GM12878 (cell line): ENCODE measurements around the gene HAP1. TPM values are rescaled to one million over a fixed set of nuclear protein-coding genes. Genes with fewer than 3 reads are reported as not detected.
A peak's percentile ranks its signal among the peaks of the same experiment; 100 is the strongest.

Experiments used
- ATAC-seq: fragments of 200-7000 bp; cut with Tn5 transposase; 3 replicates; pipeline ENCODE4 v1.9.1; 2020; ENCODE audit warnings: mild to moderate bottlenecking, moderate library complexity
- BruUV-seq: library from RNA; stranded (reverse); fragments of 400-500 nt; replicated peaks from 2 replicates; lab custom pipeline; 2021; lab: Mats Ljungman, UMichigan
- CTCF ChIA-PET: fragments of 300-600 bp; sonication (Branson Sonifier 250); formaldehyde crosslinking; extraction: SDS; loops from one replicate; lab custom pipeline; 2021; ENCODE audit warnings: inconsistent platforms; lab: Yijun Ruan, JAX
- POLR2A ChIA-PET: fragments of 350-600 bp; formaldehyde crosslinking; extraction: SDS; loops from one replicate; lab custom pipeline; 2021; ENCODE audit warnings: inconsistent platforms; lab: Charles Lee
- RAD21 ChIA-PET: fragments of 300-600 bp; sonication (Branson Sonifier 250); formaldehyde crosslinking; loops from one replicate; lab custom pipeline; 2023; ENCODE audit warnings: antibody characterized with exemption; ENCODE audit not compliant: unreplicated experiment; lab: Charles Lee
- SMC1A ChIA-PET: fragments of 300-600 bp; sonication (Branson Sonifier 250); formaldehyde crosslinking; loops from one replicate; lab custom pipeline; 2023; ENCODE audit not compliant: unreplicated experiment, uncharacterized antibody; lab: Charles Lee
- DNase-seq: peaks from one replicate; pipeline ENCODE4 v3.0.0-alpha.2; 2011; ENCODE audit warnings: low read depth, low spot score
- FAIRE-seq: peaks from 3 replicates; lab custom pipeline; 2011; peaks lifted over from hg19 to GRCh38; lab: Jason Lieb, UNC
- H2AFZ ChIP-seq: 2 replicates; pipeline ENCODE4 v1.6.0; 2011; ENCODE audit warnings: low read depth, low read length, control low read depth; ENCODE audit not compliant: control insufficient read depth
- H3K27ac ChIP-seq: 2 replicates; pipeline ENCODE4 v1.5.1; 2011; ENCODE audit warnings: control low read depth; ENCODE audit not compliant: control insufficient read depth, insufficient read depth
- H3K27me3 ChIP-seq, 2 experiments: replicated peaks in 1 of 2; 2 replicates each; pipeline versions ENCODE4 v1.6.0 to v1.6.1; 2011; ENCODE audit warnings: low read length in 1 of 2; ENCODE audit not compliant: control insufficient read depth in 2 of 2, insufficient read depth in 2 of 2
- H3K36me3 ChIP-seq, 2 experiments: 2 replicates each; pipeline ENCODE4 v1.5.1; 2011; ENCODE audit warnings: low read length in 1 of 2; ENCODE audit not compliant: control insufficient read depth in 2 of 2, insufficient read depth in 2 of 2
- H3K4me1 ChIP-seq: 2 replicates; pipeline ENCODE4 v1.6.1; 2011; ENCODE audit warnings: mild to moderate bottlenecking, low read length, moderate library complexity, mixed read lengths; ENCODE audit not compliant: control insufficient read depth, insufficient read depth
- H3K4me2 ChIP-seq: 2 replicates; pipeline ENCODE4 v1.6.0; 2011; ENCODE audit warnings: control low read depth; ENCODE audit not compliant: control insufficient read depth, insufficient read depth
- H3K4me3 ChIP-seq: fragments of 200-600 bp; sonication (generic); 2 replicates; pipeline ENCODE4 v1.5.1; 2016
- H3K79me2 ChIP-seq: 2 replicates; pipeline ENCODE4 v1.6.0; 2011; ENCODE audit warnings: low read length; ENCODE audit not compliant: control insufficient read depth, insufficient read depth
- H3K9ac ChIP-seq: 2 replicates; pipeline ENCODE4 v1.8.0; 2011; ENCODE audit warnings: low read length, control low read depth, mixed read lengths; ENCODE audit not compliant: control insufficient read depth, insufficient read depth
- H3K9me3 ChIP-seq: replicated peaks from 3 replicates; pipeline ENCODE4 v1.5.1; 2011; ENCODE audit warnings: mild to moderate bottlenecking, low read length; ENCODE audit not compliant: control insufficient read depth, insufficient read depth
- H4K20me1 ChIP-seq: 2 replicates; pipeline ENCODE4 v1.6.0; 2011; ENCODE audit not compliant: control insufficient read depth, insufficient read depth
- BACH1 ChIP-seq: fragments of 450-650 bp; IDR thresholded peaks from 2 replicates; pipeline ENCODE4 v1.6.1; 2017; ENCODE audit warnings: mild to moderate bottlenecking, borderline replicate concordance
- BHLHE40 ChIP-seq, 2 experiments: fragments of 450-650 bp in 1 of 2; IDR thresholded peaks; 2 replicates each; pipeline ENCODE4 v1.6.1; 2011 to 2017; ENCODE audit warnings: low read depth in 2 of 2, borderline replicate concordance in 1 of 2, improper control_type of control experiment in 1 of 2, low read length in 1 of 2, mild to moderate bottlenecking in 1 of 2
- BMI1 ChIP-seq: fragments of 450-650 bp; IDR thresholded peaks from 2 replicates; pipeline ENCODE4 v1.6.1; 2016; ENCODE audit warnings: mild to moderate bottlenecking, moderate library complexity, borderline replicate concordance
- CBX3 ChIP-seq: fragments of 200-600 bp; sonication (generic); IDR thresholded peaks from 2 replicates; pipeline ENCODE4 v1.6.1; 2016; ENCODE audit warnings: low read depth, borderline replicate concordance
- CHD2 ChIP-seq: IDR thresholded peaks from 2 replicates; pipeline ENCODE4 v1.6.1; 2011; ENCODE audit warnings: low read depth, low read length, improper control_type of control experiment, borderline replicate concordance
- EGR1 ChIP-seq, 2 experiments: IDR thresholded peaks; 1 replicate in 1 of 2; 2 replicates in 1 of 2; pipeline ENCODE4 v1.6.1; 2011 to 2012; ENCODE audit warnings: low read depth in 2 of 2, low read length in 2 of 2, borderline replicate concordance in 1 of 2, mild to moderate bottlenecking in 1 of 2, moderate library complexity in 1 of 2
- MTA2 ChIP-seq: fragments of 450-650 bp; IDR thresholded peaks from 2 replicates; pipeline ENCODE4 v1.6.1; 2016; ENCODE audit warnings: low read depth, mild to moderate bottlenecking, moderate library complexity
- MTA3 ChIP-seq: IDR thresholded peaks from 2 replicates; pipeline ENCODE4 v1.6.1; 2012; ENCODE audit warnings: low read length, inconsistent platforms, borderline replicate concordance
- NFIC ChIP-seq: IDR thresholded peaks from 2 replicates; pipeline ENCODE4 v1.6.1; 2012; ENCODE audit warnings: low read depth, mild to moderate bottlenecking, inconsistent platforms, low read length, moderate library complexity
- POLR2A ChIP-seq: IDR thresholded peaks from 2 replicates; pipeline ENCODE4 v1.6.1; 2011; ENCODE audit warnings: low read depth, mild to moderate bottlenecking, low read length
- POLR2AphosphoS2 ChIP-seq: IDR thresholded peaks from 2 replicates; pipeline ENCODE4 v1.6.1; 2011; ENCODE audit warnings: low read depth, mild to moderate bottlenecking, low read length, improper control_type of control experiment, moderate library complexity
- POLR2AphosphoS5 ChIP-seq: IDR thresholded peaks from 2 replicates; pipeline ENCODE4 v1.6.1; 2011; ENCODE audit warnings: mild to moderate bottlenecking, low read length, inconsistent platforms
- SP1 ChIP-seq: IDR thresholded peaks from one replicate; pipeline ENCODE4 v1.6.1; 2011; ENCODE audit warnings: low read depth, low read length
- YY1 ChIP-seq: IDR thresholded peaks from 2 replicates; pipeline ENCODE4 v1.6.1; 2011; ENCODE audit warnings: low read depth, mild to moderate bottlenecking, low read length
- ZBED1 ChIP-seq: IDR thresholded peaks from 2 replicates; pipeline ENCODE4 v1.6.1; 2016; ENCODE audit warnings: borderline replicate concordance
- ZBTB11 ChIP-seq: fragments of 450-650 bp; formaldehyde crosslinking; IDR thresholded peaks from 2 replicates; pipeline ENCODE4 v1.5.0; 2022; ENCODE audit warnings: mild to moderate bottlenecking, missing genetic modification characterization
- WGBS: methylation state at CpG from one replicate; pipeline ENCODE4 v1.1.6; 2016; ENCODE audit warnings: low lambda C conversion rate; ENCODE audit not compliant: insufficient replicate concordance, insufficient coverage; ENCODE audit errors: missing lambda C conversion rate; 5-methylcytosine and 5-hydroxymethylcytosine counted together
- in situ Hi-C: fragments of 300-500 bp; cut with MboI; formaldehyde crosslinking; loops from 9 replicates; pipeline ENCODE4 v1.14.3; 2018; ENCODE audit warnings: mixed read lengths
- intact Hi-C: fragments of 100-400 bp; cut with micrococcal nuclease; formaldehyde crosslinking; loops from one replicate; pipeline ENCODE4 v1.14.2; 2022; ENCODE audit not compliant: unreplicated experiment
- polyA plus RNA-seq, 11 experiments: library from polyadenylated mRNA; depleted of rRNA in 4 of 11; unstranded in 6 of 11; stranded (reverse) in 5 of 11; fragments of >200 nt; fragmentation: Nextera tagmentation in 4 of 11; fragmentation: Illumina TruSeq in 1 of 11; extraction: Ambion mirVana in 4 of 11; extraction: Trizol in 1 of 11; gene quantifications; 1 replicate in 1 of 11; 2 replicates in 10 of 11; pipeline versions ENCODE4 v1.2.1 to v1.2.3, GENCODE V29; 2011 to 2016; ENCODE audit warnings: inconsistent platforms in 2 of 11, missing spikeins in 2 of 11, low read depth in 1 of 11
- total RNA-seq, 4 experiments: library from RNA; depleted of rRNA in 3 of 4; stranded (reverse); fragments of >200 nt in 3 of 4; fragmentation: Illumina TruSeq in 1 of 4; extraction: Trizol in 1 of 4; gene quantifications; 2 replicates each; pipeline versions ENCODE4 v1.2.1 to v1.2.3, GENCODE V29; 2013 to 2021
- TF ChIP-seq, protein P1 (sequence below): fragments of 450-650 bp; IDR thresholded peaks from 2 replicates; pipeline ENCODE4 v1.6.1; 2017; ENCODE audit warnings: mild to moderate bottlenecking, moderate library complexity

The HAP1 gene
- total and polyA plus RNA-seq, 10 of the 15 experiments (the other 5 are each of a cell fraction or from before 2014, with no cell fraction given) = not detected

DNA sequence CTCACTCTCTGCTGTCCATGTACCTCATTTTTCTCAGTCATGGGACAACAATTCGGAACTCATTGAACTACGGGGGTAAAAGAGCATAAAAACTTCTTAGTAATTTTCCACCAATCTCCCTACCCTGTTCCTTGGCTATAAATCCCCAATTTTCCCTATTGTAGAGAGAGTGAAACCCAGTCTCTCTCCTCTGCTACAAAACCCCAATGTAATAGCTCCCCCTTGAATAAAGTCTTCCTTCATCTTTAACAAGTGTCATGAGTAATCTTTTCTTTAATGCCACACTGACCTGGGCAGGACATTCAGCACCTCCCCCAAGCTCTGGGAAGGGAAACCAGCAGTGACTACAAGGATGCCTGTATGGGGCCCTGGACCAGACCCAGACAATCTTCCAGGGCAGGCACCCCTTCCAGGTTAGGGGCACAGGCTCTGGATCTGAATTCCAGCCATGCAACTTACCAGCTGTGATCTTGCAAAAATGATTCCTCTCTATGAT, 56.0 kb downstream of the HAP1 start:
- Histone ChIP-seq H3K27me3 (no peaks in the 10 kb centered on the region), H2AFZ (peak overlapping the region; percentile 76), H3K9me3 (no peaks in the 10 kb centered on the region; the same call in 2 of the 3 replicates), H3K27ac (peak overlapping the region; percentile 88), H3K36me3 (no peaks in the 10 kb centered on the region), H3K9ac (peak overlapping the region; percentile 73), H3K4me1 (peaks cover 7% of the 10 kb centered on the region), H3K4me2 (peak overlapping the region; percentile 90), H3K79me2 (no peaks in the 10 kb centered on the region), H4K20me1 (no peaks in the 10 kb centered on the region), H3K4me3 (peak overlapping the region; percentile 51)
- intact Hi-C loops (no loop called here), in situ Hi-C loops (loop anchor here (10.0 to 25.0 kb wide), 3 partner anchors 1354 to 1684 kb away; partner anchors contain the start of gene TMEM106A)
- ChIA-PET RAD21 (interaction anchor here (0.5 to 6.5 kb wide), 10 partner anchors 10 to 1115 kb away, joined by 3 to 105 read pairs (median 4); partner anchors contain the start of gene EIF1), CTCF (interaction anchor here (0.6 to 9.5 kb wide), 9 partner anchors 10 to 1124 kb away, joined by 3 to 265 read pairs (median 4); partner anchors contain the start of gene EIF1), POLR2A (interaction anchor here (0.6 to 7.3 kb wide), 8 partner anchors 11 to 1560 kb away, joined by 3 to 177 read pairs (median 4); partner anchors contain the start of genes EIF1, JUP and KLHL11), SMC1A (interaction anchor here (0.7 to 7.5 kb wide), 6 partner anchors 11 to 1075 kb away, joined by 3 to 122 read pairs (median 30); partner anchors contain the start of gene EIF1)
- WGBS = 32% methylated on average over 2 of the region's 2 CpGs
- FAIRE-seq (no peak), DNase-seq (peak; percentile 45), ATAC-seq (peak; percentile 54)
- TSS peak; percentile 96 for BruUV-seq
- peak; percentile 68 for TF ChIP-seq ZBTB11 (CRISPR knock-in tag)
- TF ChIP-seq CHD2 = 0 out of 2 replicates have a peak, but pooled peaks have one; percentile 14
- peak; percentile 81 for TF ChIP-seq BMI1
- peak; percentile 99 for TF ChIP-seq ZBED1
- peak; percentile 48; the same call in 1 of the 2 replicates for TF ChIP-seq NFIC
- TF ChIP-seq YY1 = no peak
- peak; percentile 27 for TF ChIP-seq SP1
- TF ChIP-seq MTA3 = peak; percentile 90
- TF ChIP-seq CBX3 = no peak
- peak; percentile 98 for TF ChIP-seq POLR2AphosphoS5
- TF ChIP-seq, protein P1, sequence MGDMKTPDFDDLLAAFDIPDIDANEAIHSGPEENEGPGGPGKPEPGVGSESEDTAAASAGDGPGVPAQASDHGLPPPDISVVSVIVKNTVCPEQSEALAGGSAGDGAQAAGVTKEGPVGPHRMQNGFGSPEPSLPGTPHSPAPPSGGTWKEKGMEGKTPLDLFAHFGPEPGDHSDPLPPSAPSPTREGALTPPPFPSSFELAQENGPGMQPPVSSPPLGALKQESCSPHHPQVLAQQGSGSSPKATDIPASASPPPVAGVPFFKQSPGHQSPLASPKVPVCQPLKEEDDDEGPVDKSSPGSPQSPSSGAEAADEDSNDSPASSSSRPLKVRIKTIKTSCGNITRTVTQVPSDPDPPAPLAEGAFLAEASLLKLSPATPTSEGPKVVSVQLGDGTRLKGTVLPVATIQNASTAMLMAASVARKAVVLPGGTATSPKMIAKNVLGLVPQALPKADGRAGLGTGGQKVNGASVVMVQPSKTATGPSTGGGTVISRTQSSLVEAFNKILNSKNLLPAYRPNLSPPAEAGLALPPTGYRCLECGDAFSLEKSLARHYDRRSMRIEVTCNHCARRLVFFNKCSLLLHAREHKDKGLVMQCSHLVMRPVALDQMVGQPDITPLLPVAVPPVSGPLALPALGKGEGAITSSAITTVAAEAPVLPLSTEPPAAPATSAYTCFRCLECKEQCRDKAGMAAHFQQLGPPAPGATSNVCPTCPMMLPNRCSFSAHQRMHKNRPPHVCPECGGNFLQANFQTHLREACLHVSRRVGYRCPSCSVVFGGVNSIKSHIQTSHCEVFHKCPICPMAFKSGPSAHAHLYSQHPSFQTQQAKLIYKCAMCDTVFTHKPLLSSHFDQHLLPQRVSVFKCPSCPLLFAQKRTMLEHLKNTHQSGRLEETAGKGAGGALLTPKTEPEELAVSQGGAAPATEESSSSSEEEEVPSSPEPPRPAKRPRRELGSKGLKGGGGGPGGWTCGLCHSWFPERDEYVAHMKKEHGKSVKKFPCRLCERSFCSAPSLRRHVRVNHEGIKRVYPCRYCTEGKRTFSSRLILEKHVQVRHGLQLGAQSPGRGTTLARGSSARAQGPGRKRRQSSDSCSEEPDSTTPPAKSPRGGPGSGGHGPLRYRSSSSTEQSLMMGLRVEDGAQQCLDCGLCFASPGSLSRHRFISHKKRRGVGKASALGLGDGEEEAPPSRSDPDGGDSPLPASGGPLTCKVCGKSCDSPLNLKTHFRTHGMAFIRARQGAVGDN = peak; percentile 90
- TF ChIP-seq EGR1 (IDR thresholded peaks at IDR 0.05; ENCODE audit: borderline replicate concordance in 1 of 2, low read depth in 2 of 2, low read length in 2 of 2) = peak in 1 of 2 experiments; percentile 31; a peak in 1 of 3 replicates
- TF ChIP-seq BACH1 = peak; percentile 96
- TF ChIP-seq POLR2AphosphoS2 = peak; percentile 95
- TF ChIP-seq MTA2 = no peak
- peak; percentile 87 for TF ChIP-seq POLR2A
- TF ChIP-seq BHLHE40 (IDR thresholded peaks at IDR 0.05; ENCODE audit: borderline replicate concordance in 1 of 2, low read depth in 2 of 2, low read length in 1 of 2) = peak in 1 of 2 experiments; percentile 10; a peak in 1 of 4 replicates
